Epithelial cell of proximal tubule (primary cell): ENCODE results near the gene BUB1B. TPM values are rescaled to one million over a fixed set of nuclear protein-coding genes. Genes with fewer than 3 reads are reported as not detected.

Experiments
- DNase-seq: peaks from one replicate; pipeline ENCODE4 v3.0.0-alpha.2; 2011; ENCODE audit warnings: low read depth
- H3K4me3 ChIP-seq: 2 replicates; pipeline ENCODE4 v1.5.1; 2011; ENCODE audit warnings: low read depth, mild to moderate bottlenecking, low read length
- total RNA-seq: library from RNA; depleted of rRNA; stranded (reverse); fragments of >200 nt; gene quantifications from 2 replicates; pipeline ENCODE4 v1.2.3, GENCODE V29; 2015
- TF ChIP-seq, protein P1 (sequence below): conservative IDR thresholded peaks from 2 replicates; pipeline ENCODE4 v1.5.1; 2012; ENCODE audit warnings: low read depth, mild to moderate bottlenecking, low read length

Gene BUB1B
- total RNA-seq, 1 donor from 2014 or later, result 86.4 TPM

GRCh38 chr15:40175160-40175559, 14.3 kb downstream of the BUB1B start:
- TF ChIP-seq, protein P1, sequence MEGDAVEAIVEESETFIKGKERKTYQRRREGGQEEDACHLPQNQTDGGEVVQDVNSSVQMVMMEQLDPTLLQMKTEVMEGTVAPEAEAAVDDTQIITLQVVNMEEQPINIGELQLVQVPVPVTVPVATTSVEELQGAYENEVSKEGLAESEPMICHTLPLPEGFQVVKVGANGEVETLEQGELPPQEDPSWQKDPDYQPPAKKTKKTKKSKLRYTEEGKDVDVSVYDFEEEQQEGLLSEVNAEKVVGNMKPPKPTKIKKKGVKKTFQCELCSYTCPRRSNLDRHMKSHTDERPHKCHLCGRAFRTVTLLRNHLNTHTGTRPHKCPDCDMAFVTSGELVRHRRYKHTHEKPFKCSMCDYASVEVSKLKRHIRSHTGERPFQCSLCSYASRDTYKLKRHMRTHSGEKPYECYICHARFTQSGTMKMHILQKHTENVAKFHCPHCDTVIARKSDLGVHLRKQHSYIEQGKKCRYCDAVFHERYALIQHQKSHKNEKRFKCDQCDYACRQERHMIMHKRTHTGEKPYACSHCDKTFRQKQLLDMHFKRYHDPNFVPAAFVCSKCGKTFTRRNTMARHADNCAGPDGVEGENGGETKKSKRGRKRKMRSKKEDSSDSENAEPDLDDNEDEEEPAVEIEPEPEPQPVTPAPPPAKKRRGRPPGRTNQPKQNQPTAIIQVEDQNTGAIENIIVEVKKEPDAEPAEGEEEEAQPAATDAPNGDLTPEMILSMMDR, result no peak
- no peak overlapping the region for H3K4me3 ChIP-seq
- no peak for DNase-seq

- DNase-seq, result no peak
- no peak overlapping the region for H3K4me3 ChIP-seq
- TF ChIP-seq, protein P1, result no peak
These were observed 21.6 kb downstream of the BUB1B start for GRCh38 chr15:40182358-40183029.

GRCh38 chr15:40183636-40184463, 23.0 kb downstream of the BUB1B start:
- TF ChIP-seq, protein P1, result no peak
- no peak for DNase-seq

DNA sequence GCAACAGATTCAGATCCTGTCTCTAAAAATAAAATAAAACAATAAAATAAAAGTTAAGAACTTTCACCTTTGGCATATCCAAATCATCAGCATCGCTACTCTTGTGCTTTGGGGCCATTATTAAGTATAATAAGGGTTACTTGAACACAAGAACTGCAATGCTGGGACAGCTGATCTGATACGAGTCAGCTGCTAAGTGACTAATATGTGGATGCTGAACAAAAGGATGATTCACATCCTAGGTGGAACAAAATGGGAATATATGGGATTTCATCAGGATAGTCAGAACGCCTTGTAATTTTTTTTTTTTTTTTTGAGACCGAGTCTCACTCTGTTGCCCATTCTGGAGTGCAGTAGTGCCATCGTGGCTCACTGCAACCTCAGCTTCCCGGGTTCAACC, 29.7 kb downstream of the BUB1B start:
- TF ChIP-seq, protein P1, result no peak
- peak; percentile 46 for DNase-seq
- H3K4me3 ChIP-seq, result no peak overlapping the region

More at GRCh38 chr15:40183636-40184463, 23.0 kb downstream of the BUB1B start:
- no peak overlapping the region for H3K4me3 ChIP-seq

DNA sequence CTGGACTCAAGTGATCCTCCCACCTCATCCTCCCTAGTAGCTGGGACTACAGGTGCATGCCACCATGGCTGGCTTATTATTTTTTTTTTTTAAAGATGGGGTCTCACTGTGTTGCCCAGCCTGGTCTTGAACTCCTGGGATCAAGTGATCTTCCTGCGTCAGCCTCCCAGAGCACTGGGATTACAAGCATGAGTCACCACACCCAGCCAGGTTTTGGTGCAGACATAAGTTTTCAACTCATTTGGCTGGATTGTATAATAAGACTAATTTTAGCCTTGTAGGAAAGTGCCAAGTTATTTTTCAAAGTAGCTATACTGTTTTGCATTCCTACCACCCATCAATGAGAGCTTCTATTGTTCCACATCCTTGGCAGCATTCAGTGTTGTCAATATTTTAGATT, 32.1 kb downstream of the BUB1B start:
- DNase-seq, result no peak
- no peak overlapping the region for H3K4me3 ChIP-seq
- TF ChIP-seq, protein P1, result no peak

DNA sequence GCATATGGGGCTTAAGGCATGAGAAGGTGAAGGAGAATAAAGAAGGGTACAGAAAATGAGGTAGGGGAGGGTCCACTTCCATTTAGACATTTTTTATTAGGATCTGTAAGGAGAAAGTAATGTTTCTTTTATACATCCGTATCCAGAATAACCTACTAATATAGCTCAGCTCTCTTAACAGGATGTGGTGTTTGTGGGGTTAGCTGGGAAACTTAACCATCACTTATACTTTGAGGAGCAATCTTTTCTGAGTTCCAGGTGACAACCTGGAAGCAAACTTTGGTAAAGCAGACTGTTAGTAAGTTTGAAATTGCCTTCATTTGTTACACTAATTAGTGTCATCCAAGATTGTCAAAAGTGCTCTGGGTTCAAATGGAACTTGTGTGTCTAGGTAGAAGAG, 36.6 kb downstream of the BUB1B start:
- no peak for DNase-seq
- H3K4me3 ChIP-seq, result no peak overlapping the region
- TF ChIP-seq, protein P1, result no peak
